Gastrocnemius medialis (tissue), 4 donors: ENCODE data around the gene GARRE1.

ENCODE experiments used
- CTCF ChIP-seq, 5 experiments: fragments of 450-650 bp in 3 of 5; fragments of 200-600 bp in 2 of 5; sonication (generic) in 2 of 5; IDR thresholded peaks in 4 of 5; conservative IDR thresholded peaks in 1 of 5; 1 replicate in 4 of 5; 2 replicates in 1 of 5; pipeline ENCODE4 v1.5.1; 2016 to 2019; ENCODE audit warnings: antibody characterized with exemption in 5 of 5, mild to moderate bottlenecking in 3 of 5, moderate library complexity in 3 of 5
- POLR2A ChIP-seq, 2 donors: fragments of 450-650 bp; IDR thresholded peaks; one replicate each; pipeline ENCODE4 v1.6.1; 2017; ENCODE audit warnings: antibody characterized with exemption in 2 of 2, mild to moderate bottlenecking in 2 of 2, moderate library complexity in 2 of 2

- no peak for TF ChIP-seq POLR2A (IDR thresholded peaks at IDR 0.05)
- no peak for TF ChIP-seq CTCF (IDR thresholded peaks at IDR 0.05 in 4 of 5, conservative IDR thresholded peaks at IDR 0.05 in 1 of 5)
These were observed 1.2 kb downstream of the GARRE1 start for GRCh38 chr19:34255546-34255945.
